WTC11 (cell line): Measurements from ENCODE around the gene ETS2. TPM values are rescaled to one million over a fixed set of nuclear protein-coding genes. Genes with fewer than 3 reads are reported as not detected.

ENCODE experiments used
- ATAC-seq: fragments of 200-7000 bp; cut with Tn5 transposase; 2 replicates; pipeline ENCODE4 v1.10.0; 2021; ENCODE audit warnings: mild to moderate bottlenecking, moderate library complexity
- CTCF ChIA-PET: fragments of 300-600 bp; sonication (Branson Sonifier 250); formaldehyde crosslinking; loops from one replicate; lab custom pipeline; 2021; ENCODE audit warnings: antibody characterized with exemption; lab: Charles Lee
- POLR2A ChIA-PET: fragments of 350-600 bp; sonication (Branson Sonifier 250); formaldehyde crosslinking; loops from one replicate; lab custom pipeline; 2021; ENCODE audit warnings: antibody characterized with exemption; lab: Charles Lee
- DNase-seq: peaks from one replicate; pipeline ENCODE4 v3.0.0; 2021; ENCODE audit warnings: low spot score
- H3K27ac Mint-ChIP-seq: 2 replicates; pipeline ENCODE4 v1.8.0; 2021; ENCODE audit warnings: mixed read lengths
- H3K27me3 Mint-ChIP-seq: 2 replicates; pipeline ENCODE4 v1.8.0; 2021; ENCODE audit warnings: low read depth, mild to moderate bottlenecking, moderate library complexity, mixed read lengths
- H3K36me3 Mint-ChIP-seq: 2 replicates; pipeline ENCODE4 v1.8.0; 2021; ENCODE audit warnings: mixed read lengths
- H3K4me1 Mint-ChIP-seq: 2 replicates; pipeline ENCODE4 v1.8.0; 2022; ENCODE audit warnings: mixed read lengths
- H3K4me3 Mint-ChIP-seq: 2 replicates; pipeline ENCODE4 v1.8.0; 2021; ENCODE audit warnings: mild to moderate bottlenecking, moderate library complexity, mixed read lengths
- H3K9me3 Mint-ChIP-seq: 2 replicates; pipeline ENCODE4 v1.8.0; 2021; ENCODE audit warnings: mixed read lengths
- ARID4B ChIP-seq: sonication (generic); formaldehyde crosslinking; IDR thresholded peaks from 2 replicates; pipeline ENCODE4 v1.8.0; 2023; ENCODE audit warnings: missing genetic modification reagents, mild to moderate bottlenecking, borderline replicate concordance
- CREB1 ChIP-seq: sonication (generic); formaldehyde crosslinking; IDR thresholded peaks from 2 replicates; pipeline ENCODE4 v1.8.0; 2023; ENCODE audit warnings: mild to moderate bottlenecking, missing genetic modification reagents
- E2F5 ChIP-seq: sonication (generic); formaldehyde crosslinking; IDR thresholded peaks from 2 replicates; pipeline ENCODE4 v1.8.1; 2022; ENCODE audit warnings: mild to moderate bottlenecking, moderate library complexity, missing genetic modification reagents
- ELF4 ChIP-seq: sonication (generic); formaldehyde crosslinking; IDR thresholded peaks from 2 replicates; pipeline ENCODE4 v1.8.1; 2022; ENCODE audit warnings: low read depth, mild to moderate bottlenecking, moderate library complexity, missing genetic modification reagents
- ERG ChIP-seq: fragments of 250-450 bp; sonication (Bioruptor Pico); IDR thresholded peaks from 2 replicates; pipeline ENCODE4 v1.8.0; 2021; ENCODE audit warnings: mild to moderate bottlenecking
- FOXJ3 ChIP-seq: sonication (generic); formaldehyde crosslinking; IDR thresholded peaks from 2 replicates; pipeline ENCODE4 v1.9.0; 2021; ENCODE audit warnings: missing genetic modification reagents, mild to moderate bottlenecking, borderline replicate concordance
- FOXK1 ChIP-seq: sonication (generic); formaldehyde crosslinking; IDR thresholded peaks from 2 replicates; pipeline ENCODE4 v1.8.0; 2022; ENCODE audit warnings: mild to moderate bottlenecking, moderate library complexity, missing genetic modification reagents
- HMGA2 ChIP-seq: fragments of 250-450 bp; sonication (Bioruptor Pico); IDR thresholded peaks from 2 replicates; pipeline ENCODE4 v1.4.0; 2021; ENCODE audit warnings: mild to moderate bottlenecking, moderate library complexity
- IRF1 ChIP-seq: sonication (generic); formaldehyde crosslinking; IDR thresholded peaks from 2 replicates; pipeline ENCODE4 v1.8.0; 2023; ENCODE audit warnings: missing genetic modification reagents
- JUN ChIP-seq: sonication (generic); formaldehyde crosslinking; IDR thresholded peaks from 2 replicates; pipeline ENCODE4 v1.8.0; 2023; ENCODE audit warnings: mild to moderate bottlenecking, missing genetic modification reagents
- MYBL2 ChIP-seq: sonication (generic); formaldehyde crosslinking; IDR thresholded peaks from 2 replicates; pipeline ENCODE4 v1.8.1; 2023; ENCODE audit warnings: mild to moderate bottlenecking, moderate library complexity, missing genetic modification reagents
- NFE2L1 ChIP-seq: sonication (generic); formaldehyde crosslinking; IDR thresholded peaks from 2 replicates; pipeline ENCODE4 v1.8.1; 2023; ENCODE audit warnings: missing genetic modification reagents
- PREB ChIP-seq: sonication (generic); formaldehyde crosslinking; IDR thresholded peaks from 2 replicates; pipeline ENCODE4 v1.8.1; 2022; ENCODE audit warnings: mild to moderate bottlenecking, missing genetic modification reagents, moderate library complexity, borderline replicate concordance
- PRRX2 ChIP-seq: fragments of 250-450 bp; sonication (Bioruptor Pico); IDR thresholded peaks from 2 replicates; pipeline ENCODE4 v1.8.0; 2021; ENCODE audit warnings: mild to moderate bottlenecking
- RORB ChIP-seq: fragments of 250-450 bp; sonication (Bioruptor Pico); IDR thresholded peaks from 2 replicates; pipeline ENCODE4 v1.9.0; 2021; ENCODE audit warnings: mild to moderate bottlenecking
- SMAD3 ChIP-seq: sonication (generic); formaldehyde crosslinking; IDR thresholded peaks from 2 replicates; pipeline ENCODE4 v1.8.0; 2022; ENCODE audit warnings: missing genetic modification reagents, mild to moderate bottlenecking, borderline replicate concordance
- SMAD4 ChIP-seq: sonication (generic); formaldehyde crosslinking; IDR thresholded peaks from 2 replicates; pipeline ENCODE4 v1.8.0; 2022; ENCODE audit warnings: mild to moderate bottlenecking, missing genetic modification reagents
- TEAD1 ChIP-seq: sonication (generic); formaldehyde crosslinking; IDR thresholded peaks from 2 replicates; pipeline ENCODE4 v1.8.0; 2022; ENCODE audit warnings: mild to moderate bottlenecking, missing genetic modification reagents
- TEAD4 ChIP-seq: sonication (generic); formaldehyde crosslinking; IDR thresholded peaks from 2 replicates; pipeline ENCODE4 v1.8.0; 2022; ENCODE audit warnings: mild to moderate bottlenecking, missing genetic modification reagents
- USF1 ChIP-seq: sonication (generic); formaldehyde crosslinking; IDR thresholded peaks from 2 replicates; pipeline ENCODE4 v1.8.0; 2022; ENCODE audit warnings: mild to moderate bottlenecking, missing genetic modification reagents
- ZNF121 ChIP-seq: sonication (generic); formaldehyde crosslinking; IDR thresholded peaks from 2 replicates; pipeline ENCODE4 v1.8.0; 2023; ENCODE audit warnings: missing genetic modification reagents
- ZNF219 ChIP-seq: sonication (generic); formaldehyde crosslinking; IDR thresholded peaks from 2 replicates; pipeline ENCODE4 v1.8.0; 2023; ENCODE audit warnings: missing genetic modification reagents, mild to moderate bottlenecking, borderline replicate concordance
- ZNF425 ChIP-seq: fragments of 250-450 bp; sonication (Bioruptor Pico); conservative IDR thresholded peaks from 2 replicates; pipeline ENCODE4 v1.9.0; 2021; ENCODE audit warnings: mild to moderate bottlenecking
- total RNA-seq: library from RNA; stranded (reverse); gene quantifications from 3 replicates; pipeline ENCODE4 v1.2.3, GENCODE V29; 2021

Gene ETS2
- total RNA-seq, 1 experiment from 2014 or later, result 56.4 TPM

GRCh38 chr21:38789275-38789674 lies 16.5 kb upstream of the ETS2 start:
- ATAC-seq, result no peak
- Mint-ChIP-seq H3K4me1 (peaks cover 27% of the 10 kb centered on the region), H3K27me3 (no peaks in the 10 kb centered on the region), H3K27ac (no peak overlapping the region), H3K4me3 (no peak overlapping the region), H3K36me3 (no peaks in the 10 kb centered on the region)
- DNase-seq, result no peak
- ChIA-PET CTCF (no interaction called here), POLR2A (no interaction called here)
- no peak for TF ChIP-seq PREB (CRISPR knock-in tag)
- no peak for TF ChIP-seq NFE2L1 (CRISPR knock-in tag)
- no peak for TF ChIP-seq HMGA2 (CRISPR knock-in tag)
- TF ChIP-seq PRRX2 (CRISPR knock-in tag), result no peak
- no peak for TF ChIP-seq E2F5 (CRISPR knock-in tag)
- no peak for TF ChIP-seq TEAD4 (CRISPR knock-in tag)
- TF ChIP-seq FOXK1 (CRISPR knock-in tag), result no peak
- no peak for TF ChIP-seq SMAD3 (CRISPR knock-in tag)
- no peak for TF ChIP-seq CREB1
- TF ChIP-seq ZNF219 (CRISPR knock-in tag), result no peak
- TF ChIP-seq ZNF121 (CRISPR knock-in tag), result no peak
- TF ChIP-seq, all 79 proteins: peak for 0
- H3K9me3 Mint-ChIP-seq, result no peaks in the 10 kb centered on the region

- Mint-ChIP-seq H3K36me3 (no peaks in the 10 kb centered on the region), H3K27ac (no peak overlapping the region), H3K4me1 (peaks cover 29% of the 10 kb centered on the region), H3K9me3 (no peaks in the 10 kb centered on the region), H3K4me3 (no peak overlapping the region), H3K27me3 (no peaks in the 10 kb centered on the region)
- DNase-seq (no peak), ATAC-seq (no peak)
- POLR2A ChIA-PET, result no interaction called here
- CTCF ChIA-PET, result no interaction called here
- TF ChIP-seq MYBL2 (CRISPR knock-in tag), result no peak
- TF ChIP-seq CREB1, result no peak
- no peak for TF ChIP-seq PRRX2 (CRISPR knock-in tag)
- TF ChIP-seq ERG (CRISPR knock-in tag), result no peak
- no peak for TF ChIP-seq JUN (CRISPR knock-in tag)
- no peak for TF ChIP-seq IRF1 (CRISPR knock-in tag)
- TF ChIP-seq ZNF425 (CRISPR knock-in tag), result no peak
- TF ChIP-seq FOXJ3 (CRISPR knock-in tag), result no peak
- TF ChIP-seq USF1 (CRISPR knock-in tag), result no peak
- TF ChIP-seq RORB (CRISPR knock-in tag), result no peak
- no peak for TF ChIP-seq TEAD1 (CRISPR knock-in tag)
- TF ChIP-seq ZNF121 (CRISPR knock-in tag), result no peak
- no peak for TF ChIP-seq ARID4B
- TF ChIP-seq SMAD3 (CRISPR knock-in tag), result no peak
- no peak for TF ChIP-seq ELF4 (CRISPR knock-in tag)
- no peak for TF ChIP-seq SMAD4
Measured at GRCh38 chr21:38790059-38790458, 15.7 kb upstream of the ETS2 start.
